Activated naive CD4-positive, alpha-beta T cell (primary cell): ENCODE measurements around the gene ITPR2.

Experiments
- DNase-seq, 4 experiments: peaks; one replicate each; lab custom pipeline; 2025; lab: John Stamatoyannopoulos, UW

Gene ITPR2

GRCh38 chr12:26754148-26754547, 78.8 kb downstream of the ITPR2 start:
- no peak for DNase-seq

- DNase-seq: no peak
These were observed 81.8 kb downstream of the ITPR2 start for GRCh38 chr12:26751179-26751578.

GRCh38 chr12:26750531-26751175, 82.3 kb downstream of the ITPR2 start:
- DNase-seq: no peak

GRCh38 chr12:26749781-26750180, 83.2 kb downstream of the ITPR2 start:
- DNase-seq: no peak

GRCh38 chr12:26748741-26749431, 84.1 kb downstream of the ITPR2 start:
- no peak for DNase-seq

GRCh38 chr12:26748412-26748740, 84.6 kb downstream of the ITPR2 start:
- no peak for DNase-seq

GRCh38 chr12:26746121-26746714, 86.8 kb downstream of the ITPR2 start:
- DNase-seq: no peak

- no peak for DNase-seq
These were observed 88.1 kb downstream of the ITPR2 start for GRCh38 chr12:26744697-26745440.

- no peak for DNase-seq
These were observed 88.9 kb downstream of the ITPR2 start for GRCh38 chr12:26744042-26744626.

- DNase-seq: no peak
These were observed 91.3 kb downstream of the ITPR2 start for GRCh38 chr12:26741584-26742227.

GRCh38 chr12:26740991-26741390, 92.0 kb downstream of the ITPR2 start:
- no peak for DNase-seq

- DNase-seq: no peak
These were observed 92.6 kb downstream of the ITPR2 start for GRCh38 chr12:26740348-26740747.

- DNase-seq: no peak
These were observed 95.4 kb downstream of the ITPR2 start for GRCh38 chr12:26737487-26738030.

GRCh38 chr12:26736563-26737486, 96.2 kb downstream of the ITPR2 start:
- DNase-seq: no peak

- DNase-seq: no peak
These were observed 97.8 kb downstream of the ITPR2 start for GRCh38 chr12:26735249-26735639.

- DNase-seq: no peak
These were observed 98.3 kb downstream of the ITPR2 start for GRCh38 chr12:26734510-26735248.

- DNase-seq: no peak
These were observed 100.7 kb downstream of the ITPR2 start for GRCh38 chr12:26732005-26732908.

GRCh38 chr12:26730481-26731350, 102.3 kb downstream of the ITPR2 start:
- no peak for DNase-seq
